H9 (cell line): ENCODE results near the gene UBASH3A. TPM values are rescaled to one million over a fixed set of nuclear protein-coding genes. Genes with fewer than 3 reads are reported as not detected.

Experiments used
- DNase-seq: peaks from one replicate; pipeline ENCODE4 v3.0.0-alpha.2; 2017
- H2AFZ ChIP-seq: one replicate; pipeline ENCODE4 v1.6.1; 2013; ENCODE audit warnings: mild to moderate bottlenecking, low read length, control low read depth, moderate library complexity
- H2AK5ac ChIP-seq: 2 replicates; pipeline ENCODE4 v1.6.1; 2013; ENCODE audit warnings: low read length, control low read depth, mixed read lengths; ENCODE audit not compliant: insufficient read length
- H2BK120ac ChIP-seq: one replicate; pipeline ENCODE4 v1.6.1; 2013; ENCODE audit warnings: low read depth, mild to moderate bottlenecking, low read length, control low read depth, inconsistent platforms; ENCODE audit not compliant: poor library complexity, severe bottlenecking
- H2BK12ac ChIP-seq: 2 replicates; pipeline ENCODE4 v1.6.1; 2013; ENCODE audit warnings: low read length, control low read depth, mixed read lengths, low read depth; ENCODE audit not compliant: insufficient read length
- H2BK15ac ChIP-seq: 2 replicates; pipeline ENCODE4 v1.6.1; 2013; ENCODE audit warnings: low read depth, low read length, control low read depth
- H2BK20ac ChIP-seq: one replicate; pipeline ENCODE4 v1.6.1; 2013; ENCODE audit warnings: low read depth, mild to moderate bottlenecking, low read length, control low read depth, inconsistent platforms; ENCODE audit not compliant: poor library complexity, severe bottlenecking
- H2BK5ac ChIP-seq: 2 replicates; pipeline ENCODE4 v1.6.1; 2013; ENCODE audit warnings: low read length, control low read depth, mixed read lengths; ENCODE audit not compliant: insufficient read length
- H3K14ac ChIP-seq: 2 replicates; pipeline ENCODE4 v1.6.1; 2013; ENCODE audit warnings: low read length, control low read depth; ENCODE audit not compliant: insufficient read depth
- H3K18ac ChIP-seq: 2 replicates; pipeline ENCODE4 v1.6.1; 2013; ENCODE audit warnings: low read depth, mild to moderate bottlenecking, mixed read lengths, low read length, control low read depth; ENCODE audit not compliant: insufficient read length
- H3K23ac ChIP-seq: 2 replicates; pipeline ENCODE4 v1.6.1; 2013; ENCODE audit warnings: low read length, control low read depth, mixed read lengths, low read depth; ENCODE audit not compliant: insufficient read length
- H3K23me2 ChIP-seq: 2 replicates; pipeline ENCODE4 v1.6.1; 2013; ENCODE audit warnings: low read depth, mild to moderate bottlenecking, mixed read lengths, low read length, control low read depth; ENCODE audit not compliant: insufficient read length, poor library complexity, severe bottlenecking
- H3K27ac ChIP-seq: 2 replicates; pipeline ENCODE4 v1.5.1; 2013; ENCODE audit warnings: low read length, control low read depth, mixed read lengths, low read depth; ENCODE audit not compliant: insufficient read length
- H3K27me3 ChIP-seq: 2 replicates; pipeline ENCODE4 v1.6.1; 2013; ENCODE audit warnings: low read length, control low read depth, inconsistent platforms; ENCODE audit not compliant: insufficient read depth
- H3K4ac ChIP-seq: 2 replicates; pipeline ENCODE4 v1.6.1; 2013; ENCODE audit warnings: low read depth, mild to moderate bottlenecking, control low read depth, inconsistent platforms, low read length, moderate library complexity
- H3K4me1 ChIP-seq: 2 replicates; pipeline ENCODE4 v1.6.1; 2013; ENCODE audit warnings: low read length, control low read depth, inconsistent platforms; ENCODE audit not compliant: insufficient read depth
- H3K4me2 ChIP-seq: 2 replicates; pipeline ENCODE4 v1.6.1; 2013; ENCODE audit warnings: low read length, control low read depth, mixed read lengths; ENCODE audit not compliant: insufficient read length, insufficient read depth
- H3K56ac ChIP-seq: 2 replicates; pipeline ENCODE4 v1.6.1; 2013; ENCODE audit warnings: low read depth, mild to moderate bottlenecking, mixed read lengths, low read length, control low read depth; ENCODE audit not compliant: insufficient read length
- H3K79me1 ChIP-seq: 2 replicates; pipeline ENCODE4 v1.6.1; 2013; ENCODE audit warnings: low read depth, mild to moderate bottlenecking, moderate library complexity, low read length, control low read depth, inconsistent platforms; ENCODE audit not compliant: insufficient read depth, poor library complexity, severe bottlenecking
- H3K79me2 ChIP-seq: 2 replicates; pipeline ENCODE4 v1.6.1; 2013; ENCODE audit warnings: low read length, control low read depth, inconsistent platforms; ENCODE audit not compliant: insufficient read depth
- H3K9ac ChIP-seq: 2 replicates; pipeline ENCODE4 v1.6.1; 2013; ENCODE audit warnings: low read length, control low read depth, mixed read lengths; ENCODE audit not compliant: insufficient read length; ENCODE audit errors: extremely low read depth
- H3K9me3 ChIP-seq: one replicate; pipeline ENCODE4 v1.6.1; 2013; ENCODE audit warnings: low read depth, low read length, inconsistent platforms; ENCODE audit not compliant: control insufficient read depth
- H3T11ph ChIP-seq: one replicate; pipeline ENCODE4 v1.6.1; 2013; ENCODE audit warnings: mild to moderate bottlenecking, low read length, control low read depth, inconsistent platforms
- H4K20me1 ChIP-seq: one replicate; pipeline ENCODE4 v1.6.1; 2013; ENCODE audit not compliant: control insufficient read depth, insufficient read length, insufficient read depth
- H4K5ac ChIP-seq: 2 replicates; pipeline ENCODE4 v1.6.1; 2013; ENCODE audit warnings: low read depth, mild to moderate bottlenecking, mixed read lengths, low read length, control low read depth; ENCODE audit not compliant: insufficient read length
- H4K8ac ChIP-seq: replicated peaks from 2 replicates; pipeline ENCODE4 v1.6.1; 2013; ENCODE audit warnings: low read length, control low read depth, mixed read lengths, low read depth; ENCODE audit not compliant: insufficient read length
- H4K91ac ChIP-seq: 2 replicates; pipeline ENCODE4 v1.6.1; 2013; ENCODE audit warnings: low read depth, mild to moderate bottlenecking, moderate library complexity, mixed read lengths, low read length, control low read depth; ENCODE audit not compliant: insufficient read length
- H3K27ac Mint-ChIP-seq, 3 experiments: 2 replicates in 2 of 3; 3 replicates in 1 of 3; pipeline ENCODE4 v1.8.0; 2020 to 2021; ENCODE audit warnings: mixed read lengths in 3 of 3, mild to moderate bottlenecking in 1 of 3, moderate library complexity in 1 of 3
- H3K27me3 Mint-ChIP-seq: 2 replicates; pipeline ENCODE4 v1.8.0; 2021; ENCODE audit warnings: low read depth, mild to moderate bottlenecking, moderate library complexity, mixed read lengths
- H3K36me3 Mint-ChIP-seq, 3 experiments: 2 replicates in 2 of 3; 3 replicates in 1 of 3; pipeline ENCODE4 v1.8.0; 2020 to 2021; ENCODE audit warnings: low read depth in 3 of 3, mixed read lengths in 3 of 3; ENCODE audit not compliant: insufficient read depth in 1 of 3
- H3K4me1 Mint-ChIP-seq, 2 experiments: 2 replicates each; pipeline ENCODE4 v1.8.0; 2020; ENCODE audit warnings: mixed read lengths in 2 of 2
- H3K4me3 Mint-ChIP-seq, 2 experiments: 2 replicates in 1 of 2; 3 replicates in 1 of 2; pipeline ENCODE4 v1.8.0; 2020 to 2021; ENCODE audit warnings: mild to moderate bottlenecking in 2 of 2, mixed read lengths in 2 of 2, moderate library complexity in 1 of 2
- H3K9me3 Mint-ChIP-seq, 2 experiments: 2 replicates in 1 of 2; 3 replicates in 1 of 2; pipeline ENCODE4 v1.8.0; 2020; ENCODE audit warnings: mild to moderate bottlenecking in 2 of 2, mixed read lengths in 2 of 2, moderate library complexity in 1 of 2
- CTCF ChIP-seq: fragments of 200-600 bp; sonication (generic); conservative IDR thresholded peaks from 3 replicates; pipeline ENCODE4 v1.8.0; 2021; ENCODE audit warnings: antibody characterized with exemption, mild to moderate bottlenecking
- WGBS: extraction: QIAGEN DNeasy Blood & Tissue Kit; methylation state at CpG from one replicate; pipeline ENCODE4 v1.1.7; 2013; ENCODE audit warnings: missing lambda C conversion rate, low lambda C conversion rate, mixed read lengths; ENCODE audit not compliant: insufficient read length; ENCODE audit errors: extremely low coverage; 5-methylcytosine and 5-hydroxymethylcytosine counted together
- total RNA-seq: library from RNA; stranded (reverse); gene quantifications from 2 replicates; pipeline ENCODE4 v1.2.1, GENCODE V29; 2021

The UBASH3A gene
- total RNA-seq, 1 experiment from 2014 or later: not detected

GRCh38 chr21:42460391-42461184, 56.9 kb downstream of the UBASH3A start:
- Mint-ChIP-seq H3K4me3 (peak overlapping the region in 1 of 2 experiments; percentile 41; a peak in 1 of 5 replicates), H3K27me3 (peaks cover 11% of the 10 kb centered on the region), H3K9me3 (peaks cover 6 to 8% of the 10 kb centered on the region in 2 experiments; a peak in 4 of 5 replicates), H3K36me3 (peaks cover 0 to 2% (median 0%) of the 10 kb centered on the region in 3 experiments; a peak in 2 of 7 replicates), H3K4me1 (peaks cover 54 to 63% of the 10 kb centered on the region in 2 experiments), H3K27ac (peak overlapping the region in 2 of 3 experiments; percentile 12 to 58; a peak in 3 of 7 replicates)
- no peak overlapping the region for H2AFZ ChIP-seq
- no peaks in the 10 kb centered on the region for H3K23me2 ChIP-seq
- no peak overlapping the region for H4K8ac ChIP-seq
- no peak overlapping the region for H2BK15ac ChIP-seq
- H3K79me1 ChIP-seq: no peaks in the 10 kb centered on the region
- H2BK120ac ChIP-seq: peak overlapping the region; percentile 63
- no peak overlapping the region for H3K9ac ChIP-seq
- no peak overlapping the region; the same call in 1 of the 2 replicates for H3K4ac ChIP-seq
- no peak overlapping the region for H4K5ac ChIP-seq
- DNase-seq: peak; percentile 50
- no peaks in the 10 kb centered on the region for H3K9me3 ChIP-seq
- H3K23ac ChIP-seq: no peak overlapping the region
- no peaks in the 10 kb centered on the region for H3K27me3 ChIP-seq
- no peak overlapping the region for H3K56ac ChIP-seq
- no peak overlapping the region for H3T11ph ChIP-seq
- no peak overlapping the region for H3K4me2 ChIP-seq
- H3K27ac ChIP-seq: no peak overlapping the region
- peak overlapping the region; percentile 72; the same call in 1 of the 2 replicates for H3K14ac ChIP-seq
- H3K79me2 ChIP-seq: no peaks in the 10 kb centered on the region
- peaks cover 7% of the 10 kb centered on the region; the same call in 1 of the 2 replicates for H3K4me1 ChIP-seq
- no peak overlapping the region for H2AK5ac ChIP-seq
- H2BK5ac ChIP-seq: no peak overlapping the region
- H4K91ac ChIP-seq: no peak overlapping the region
- H4K20me1 ChIP-seq: no peaks in the 10 kb centered on the region
- TF ChIP-seq CTCF: no peak
- no peak overlapping the region for H2BK12ac ChIP-seq
- no peak overlapping the region for H2BK20ac ChIP-seq
- H3K18ac ChIP-seq: peak overlapping the region; percentile 80
- WGBS: no CpG with 5 or more reads among the region's 14 CpGs
